ENCODE results near the gene ACOXL.
A peak's percentile ranks its signal among the peaks of the same experiment; 100 is the strongest.
"Not testable (repeated sequence)": the region's sequence is repeated elsewhere in the genome, so short reads cannot be mapped to it uniquely, and the experiment has no call there.

The ACOXL gene

GRCh38 chr2:110852541-110853263 lies 120.3 kb downstream of the ACOXL start:
- 92 to 96% methylated on average over 8 of the region's 8 CpGs for WGBS, 2 experiments
- Histone ChIP-seq H3K4me3 (ENCODE audit: insufficient read depth, low read depth, low read length) (no peak overlapping the region), H3K27ac (ENCODE audit: insufficient read depth, low read depth, low read length, poor library complexity, severe bottlenecking) (no peak overlapping the region), H3K9me3 (ENCODE audit: control insufficient read depth, low read length) (no peaks in the 10 kb centered on the region), H3K27me3 (ENCODE audit: control insufficient read depth, insufficient read depth, low read length, poor library complexity, severe bottlenecking) (no peaks in the 10 kb centered on the region), H3K36me3 (ENCODE audit: control insufficient read depth, insufficient read depth, low read length) (no peaks in the 10 kb centered on the region), H3K4me1 (ENCODE audit: control insufficient read depth, insufficient read depth, low read length) (no peaks in the 10 kb centered on the region)

GRCh38 chr2:110853516-110853915 lies 121.1 kb downstream of the ACOXL start:
- H3K9me3 ChIP-seq (ENCODE audit: control insufficient read depth, low read length), result no peaks in the 10 kb centered on the region
- no peaks in the 10 kb centered on the region for H3K4me1 ChIP-seq (ENCODE audit: control insufficient read depth, insufficient read depth, low read length)
- H3K27me3 ChIP-seq (ENCODE audit: control insufficient read depth, insufficient read depth, low read length, poor library complexity, severe bottlenecking), result no peaks in the 10 kb centered on the region
- H3K4me3 ChIP-seq (ENCODE audit: insufficient read depth, low read depth, low read length), result no peak overlapping the region
- WGBS, 2 experiments, result 46 to 54% methylated on average over 3 to 4 of the region's 5 CpGs
- H3K36me3 ChIP-seq (ENCODE audit: control insufficient read depth, insufficient read depth, low read length), result no peaks in the 10 kb centered on the region
- H3K27ac ChIP-seq (ENCODE audit: insufficient read depth, low read depth, low read length, poor library complexity, severe bottlenecking), result no peak overlapping the region

- Histone ChIP-seq H3K27ac (ENCODE audit: insufficient read depth, low read depth, low read length, poor library complexity, severe bottlenecking) (no peak overlapping the region), H3K4me1 (ENCODE audit: control insufficient read depth, insufficient read depth, low read length) (no peaks in the 10 kb centered on the region), H3K9me3 (ENCODE audit: control insufficient read depth, low read length) (no peaks in the 10 kb centered on the region), H3K4me3 (ENCODE audit: insufficient read depth, low read depth, low read length) (no peak overlapping the region), H3K36me3 (ENCODE audit: control insufficient read depth, insufficient read depth, low read length) (no peaks in the 10 kb centered on the region), H3K27me3 (ENCODE audit: control insufficient read depth, insufficient read depth, low read length, poor library complexity, severe bottlenecking) (no peaks in the 10 kb centered on the region)
- WGBS, 2 experiments, result 86 to 96% methylated on average over 3 of the region's 3 CpGs
Observed at GRCh38 chr2:110853948-110854347, 121.6 kb downstream of the ACOXL start.

- H3K36me3 ChIP-seq (ENCODE audit: control insufficient read depth, insufficient read depth, low read length), result no peaks in the 10 kb centered on the region
- H3K4me3 ChIP-seq (ENCODE audit: insufficient read depth, low read depth, low read length), result no peak overlapping the region
- no peak overlapping the region for H3K27ac ChIP-seq (ENCODE audit: insufficient read depth, low read depth, low read length, poor library complexity, severe bottlenecking)
- no peaks in the 10 kb centered on the region for H3K9me3 ChIP-seq (ENCODE audit: control insufficient read depth, low read length)
- H3K4me1 ChIP-seq (ENCODE audit: control insufficient read depth, insufficient read depth, low read length), result peaks cover 6% of the 10 kb centered on the region
- no peaks in the 10 kb centered on the region for H3K27me3 ChIP-seq (ENCODE audit: control insufficient read depth, insufficient read depth, low read length, poor library complexity, severe bottlenecking)
Observed at GRCh38 chr2:110854355-110855081, 122.1 kb downstream of the ACOXL start.

- H3K27ac ChIP-seq (ENCODE audit: insufficient read depth, low read depth, low read length, poor library complexity, severe bottlenecking); H3K9me3 ChIP-seq (ENCODE audit: control insufficient read depth, low read length); H3K36me3 ChIP-seq (ENCODE audit: control insufficient read depth, insufficient read depth, low read length); H3K27me3 ChIP-seq (ENCODE audit: control insufficient read depth, insufficient read depth, low read length, poor library complexity, severe bottlenecking); H3K4me3 ChIP-seq (ENCODE audit: insufficient read depth, low read depth, low read length); H3K4me1 ChIP-seq (ENCODE audit: control insufficient read depth, insufficient read depth, low read length): not testable (repeated sequence)
- 95 to 97% methylated on average over 7 of the region's 7 CpGs for WGBS, 2 experiments
Observed at GRCh38 chr2:110855841-110856240, 123.5 kb downstream of the ACOXL start.

GRCh38 chr2:110858135-110858725 lies 125.9 kb downstream of the ACOXL start:
- Histone ChIP-seq H3K27ac (ENCODE audit: insufficient read depth, low read depth, low read length, poor library complexity, severe bottlenecking) (no peak overlapping the region), H3K36me3 (ENCODE audit: control insufficient read depth, insufficient read depth, low read length) (no peaks in the 10 kb centered on the region), H3K9me3 (ENCODE audit: control insufficient read depth, low read length) (no peaks in the 10 kb centered on the region), H3K27me3 (ENCODE audit: control insufficient read depth, insufficient read depth, low read length, poor library complexity, severe bottlenecking) (no peaks in the 10 kb centered on the region), H3K4me1 (ENCODE audit: control insufficient read depth, insufficient read depth, low read length) (peaks cover 23% of the 10 kb centered on the region), H3K4me3 (ENCODE audit: insufficient read depth, low read depth, low read length) (no peak overlapping the region)
- WGBS, 2 experiments, result 86 to 88% methylated on average over 12 of the region's 12 CpGs

- WGBS, 2 experiments, result 72 to 77% methylated on average over 13 of the region's 13 CpGs
- peaks cover 23% of the 10 kb centered on the region for H3K4me1 ChIP-seq (ENCODE audit: control insufficient read depth, insufficient read depth, low read length)
- no peaks in the 10 kb centered on the region for H3K27me3 ChIP-seq (ENCODE audit: control insufficient read depth, insufficient read depth, low read length, poor library complexity, severe bottlenecking)
- no peak overlapping the region for H3K27ac ChIP-seq (ENCODE audit: insufficient read depth, low read depth, low read length, poor library complexity, severe bottlenecking)
- no peak overlapping the region for H3K4me3 ChIP-seq (ENCODE audit: insufficient read depth, low read depth, low read length)
- no peaks in the 10 kb centered on the region for H3K9me3 ChIP-seq (ENCODE audit: control insufficient read depth, low read length)
- no peaks in the 10 kb centered on the region for H3K36me3 ChIP-seq (ENCODE audit: control insufficient read depth, insufficient read depth, low read length)
Observed at GRCh38 chr2:110858993-110859701, 126.8 kb downstream of the ACOXL start.

- H3K27ac ChIP-seq (ENCODE audit: insufficient read depth, low read depth, low read length, poor library complexity, severe bottlenecking), result no peak overlapping the region
- no peaks in the 10 kb centered on the region for H3K36me3 ChIP-seq (ENCODE audit: control insufficient read depth, insufficient read depth, low read length)
- no peak overlapping the region for H3K4me3 ChIP-seq (ENCODE audit: insufficient read depth, low read depth, low read length)
- peaks cover 23% of the 10 kb centered on the region for H3K4me1 ChIP-seq (ENCODE audit: control insufficient read depth, insufficient read depth, low read length)
- no peaks in the 10 kb centered on the region for H3K9me3 ChIP-seq (ENCODE audit: control insufficient read depth, low read length)
- 92 to 93% methylated on average over 8 of the region's 8 CpGs for WGBS, 2 experiments
- no peaks in the 10 kb centered on the region for H3K27me3 ChIP-seq (ENCODE audit: control insufficient read depth, insufficient read depth, low read length, poor library complexity, severe bottlenecking)
Observed at GRCh38 chr2:110860630-110861029, 128.3 kb downstream of the ACOXL start.

- Histone ChIP-seq H3K4me1 (ENCODE audit: control insufficient read depth, insufficient read depth, low read length) (peaks cover 33% of the 10 kb centered on the region), H3K4me3 (ENCODE audit: insufficient read depth, low read depth, low read length) (no peak overlapping the region), H3K36me3 (ENCODE audit: control insufficient read depth, insufficient read depth, low read length) (no peaks in the 10 kb centered on the region), H3K9me3 (ENCODE audit: control insufficient read depth, low read length) (no peaks in the 10 kb centered on the region), H3K27ac (ENCODE audit: insufficient read depth, low read depth, low read length, poor library complexity, severe bottlenecking) (peak overlapping the region; percentile 71), H3K27me3 (ENCODE audit: control insufficient read depth, insufficient read depth, low read length, poor library complexity, severe bottlenecking) (no peaks in the 10 kb centered on the region)
- 53 to 61% methylated on average over 17 of the region's 17 CpGs for WGBS, 2 experiments
Observed at GRCh38 chr2:110861616-110862260, 129.4 kb downstream of the ACOXL start.

Data from ectodermal cell (in vitro differentiated cells).